ENCODE results near the gene ZDBF2. TPM values are rescaled to one million over a fixed set of nuclear protein-coding genes. Genes with fewer than 3 reads are reported as not detected.

ZDBF2 gene
- total and polyA plus RNA-seq, 8 donors: 1.6 to 14.3 (median 11.8) TPM

DNA sequence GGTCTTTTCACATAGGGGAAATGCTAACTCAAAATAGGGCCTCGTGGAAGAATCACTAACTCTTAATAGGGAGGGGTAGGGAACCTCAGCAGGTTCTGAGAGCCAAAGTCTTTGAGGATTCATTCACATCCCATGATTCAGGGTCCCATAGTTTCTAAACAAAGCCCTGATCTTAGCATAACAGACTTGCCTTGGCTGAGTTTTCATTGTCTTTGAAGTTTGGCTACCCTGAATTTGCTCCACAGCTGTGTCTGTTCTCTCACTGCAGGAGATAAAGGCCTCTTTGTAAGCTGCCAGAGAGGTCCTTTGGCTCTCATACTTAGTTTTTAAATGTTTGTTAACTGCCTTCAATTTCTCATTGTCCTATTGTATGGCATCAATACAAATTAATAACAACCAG lies 54.5 kb downstream of the ZDBF2 start:
- H3K4me3 ChIP-seq: no peak overlapping the region
- WGBS, 2 donors: 29 to 44% methylated on average over 1 of the region's 1 CpG
- H3K27me3 ChIP-seq: no peaks in the 10 kb centered on the region
- H3K4me1 ChIP-seq: no peaks in the 10 kb centered on the region
- no peaks in the 10 kb centered on the region for H3K36me3 ChIP-seq
- H3K27ac ChIP-seq: no peak overlapping the region
- no peak for DNase-seq
- peak in 3 of 4 donors; percentile 40 to 78 (median 75) for ATAC-seq
- intact Hi-C loops (cut with DNase I): no loop called here
- TF ChIP-seq, protein P1, sequence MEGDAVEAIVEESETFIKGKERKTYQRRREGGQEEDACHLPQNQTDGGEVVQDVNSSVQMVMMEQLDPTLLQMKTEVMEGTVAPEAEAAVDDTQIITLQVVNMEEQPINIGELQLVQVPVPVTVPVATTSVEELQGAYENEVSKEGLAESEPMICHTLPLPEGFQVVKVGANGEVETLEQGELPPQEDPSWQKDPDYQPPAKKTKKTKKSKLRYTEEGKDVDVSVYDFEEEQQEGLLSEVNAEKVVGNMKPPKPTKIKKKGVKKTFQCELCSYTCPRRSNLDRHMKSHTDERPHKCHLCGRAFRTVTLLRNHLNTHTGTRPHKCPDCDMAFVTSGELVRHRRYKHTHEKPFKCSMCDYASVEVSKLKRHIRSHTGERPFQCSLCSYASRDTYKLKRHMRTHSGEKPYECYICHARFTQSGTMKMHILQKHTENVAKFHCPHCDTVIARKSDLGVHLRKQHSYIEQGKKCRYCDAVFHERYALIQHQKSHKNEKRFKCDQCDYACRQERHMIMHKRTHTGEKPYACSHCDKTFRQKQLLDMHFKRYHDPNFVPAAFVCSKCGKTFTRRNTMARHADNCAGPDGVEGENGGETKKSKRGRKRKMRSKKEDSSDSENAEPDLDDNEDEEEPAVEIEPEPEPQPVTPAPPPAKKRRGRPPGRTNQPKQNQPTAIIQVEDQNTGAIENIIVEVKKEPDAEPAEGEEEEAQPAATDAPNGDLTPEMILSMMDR (IDR thresholded peaks at IDR 0.05): no peak
- H3K9me3 ChIP-seq: no peaks in the 10 kb centered on the region
- no peak for FAIRE-seq

DNA sequence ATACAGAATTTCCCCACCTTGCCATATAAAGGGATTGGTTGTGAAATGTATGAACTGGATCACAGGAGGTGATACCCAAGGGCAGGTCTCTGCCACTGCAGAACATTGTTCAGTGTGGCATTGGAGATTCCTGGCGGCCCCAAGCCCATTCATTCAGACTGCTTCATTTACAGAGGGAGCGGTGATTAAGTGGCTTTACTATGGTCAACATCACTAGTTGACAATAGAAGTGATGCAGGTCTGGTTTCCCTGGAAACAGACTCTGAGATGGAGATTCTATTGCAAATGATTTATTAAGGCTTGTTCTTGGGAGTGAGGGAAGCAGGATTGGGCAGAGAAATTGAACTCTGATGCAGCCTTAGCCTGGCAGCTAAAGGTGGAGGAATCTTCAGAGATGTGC lies 62.4 kb downstream of the ZDBF2 start:
- intact Hi-C loops (cut with DNase I): no loop called here
- no peak for DNase-seq
- Histone ChIP-seq H3K36me3 (no peaks in the 10 kb centered on the region), H3K4me1 (no peaks in the 10 kb centered on the region), H3K27ac (no peak overlapping the region), H3K27me3 (no peaks in the 10 kb centered on the region), H3K4me3 (no peak overlapping the region), H3K9me3 (no peaks in the 10 kb centered on the region)
- no peak for ATAC-seq
- 83 to 84% methylated on average over 2 of the region's 2 CpGs for WGBS, 2 donors
- TF ChIP-seq, protein P1 (IDR thresholded peaks at IDR 0.05): no peak
- no peak for FAIRE-seq

DNA sequence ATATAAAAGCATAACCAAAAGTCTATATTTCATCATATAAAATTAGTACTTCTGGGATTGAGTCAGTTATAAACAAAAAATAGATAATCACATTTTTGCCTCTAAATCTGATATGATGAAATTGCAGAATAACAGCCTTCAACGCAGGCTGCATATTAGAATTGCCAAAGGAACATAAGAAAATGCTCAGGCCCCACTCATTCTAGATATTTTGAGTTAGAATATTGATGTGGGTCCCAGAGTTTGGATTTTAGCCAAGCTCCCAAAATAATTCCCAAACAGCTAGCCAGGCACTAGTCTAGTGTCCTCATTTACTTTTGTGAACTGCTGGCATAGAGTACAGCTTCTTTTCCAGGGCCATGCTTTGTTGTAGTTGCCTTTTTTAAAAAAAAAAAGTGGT lies 63.5 kb downstream of the ZDBF2 start:
- intact Hi-C loops (cut with DNase I): no loop called here
- no peak for ATAC-seq
- H3K27me3 ChIP-seq: no peaks in the 10 kb centered on the region
- TF ChIP-seq, protein P1 (IDR thresholded peaks at IDR 0.05): no peak
- H3K4me3 ChIP-seq: no peak overlapping the region
- H3K4me1 ChIP-seq: no peaks in the 10 kb centered on the region
- H3K9me3 ChIP-seq: no peaks in the 10 kb centered on the region
- no peak overlapping the region for H3K27ac ChIP-seq
- DNase-seq: no peak
- 81% methylated on average over 1 of the region's 1 CpG for WGBS, 2 donors
- FAIRE-seq: no peak
- no peaks in the 10 kb centered on the region for H3K36me3 ChIP-seq

DNA sequence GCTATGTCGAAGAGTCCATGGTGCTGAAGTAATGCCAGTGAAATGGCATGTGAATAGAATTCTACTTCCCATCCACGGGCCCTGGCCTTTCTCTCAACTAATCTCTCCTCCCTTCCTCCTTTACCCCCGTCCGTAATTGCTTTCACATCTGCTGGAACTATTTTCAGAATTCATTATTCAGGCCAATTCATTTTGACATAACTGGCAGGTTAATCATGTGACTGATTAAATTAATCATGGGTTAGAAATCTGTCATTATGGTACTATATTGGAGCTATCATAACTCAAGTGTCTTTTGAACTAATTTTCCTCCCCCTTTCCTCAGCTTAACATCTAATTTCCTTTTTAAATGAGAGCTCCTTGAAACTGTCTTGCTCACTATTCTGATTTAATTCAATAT lies 66.9 kb downstream of the ZDBF2 start:
- intact Hi-C loops (cut with DNase I): no loop called here
- DNase-seq (no peak), FAIRE-seq (no peak), ATAC-seq (no peak)
- Histone ChIP-seq H3K27me3 (no peaks in the 10 kb centered on the region), H3K27ac (no peak overlapping the region), H3K36me3 (no peaks in the 10 kb centered on the region), H3K4me3 (no peak overlapping the region), H3K9me3 (no peaks in the 10 kb centered on the region), H3K4me1 (peaks cover 0 to 11% (median 0%) of the 10 kb centered on the region in 3 donors)
- TF ChIP-seq, protein P1 (IDR thresholded peaks at IDR 0.05): no peak
- WGBS, 2 donors: 66% methylated on average over 4 of the region's 4 CpGs

- Histone ChIP-seq H3K36me3 (no peaks in the 10 kb centered on the region), H3K4me3 (no peak overlapping the region), H3K27me3 (no peaks in the 10 kb centered on the region), H3K27ac (peak overlapping the region in 2 of 4 donors; percentile 36 to 48), H3K4me1 (peaks cover 0 to 11% (median 0%) of the 10 kb centered on the region in 3 donors), H3K9me3 (no peaks in the 10 kb centered on the region)
- intact Hi-C loops (cut with DNase I): no loop called here
- TF ChIP-seq, protein P1 (IDR thresholded peaks at IDR 0.05): no peak
- FAIRE-seq (no peak), DNase-seq (no peak), ATAC-seq (peak in 3 of 4 donors; percentile 45 to 54 (median 50))
- 20 to 26% methylated on average over 4 of the region's 4 CpGs for WGBS, 2 donors
These were observed 68.7 kb downstream of the ZDBF2 start for GRCh38 chr2:206343144-206343543.
